DOHH2 (cell line): Measurements from ENCODE around the gene TEKT5.

Experiments
- H3F3A ChIP-seq: fragments of 200-600 bp; sonication (generic), shearing (Covaris generic); 2 replicates; pipeline ENCODE4 v1.6.0; 2016; ENCODE audit warnings: antibody characterized with exemption, mild to moderate bottlenecking; ENCODE audit not compliant: control insufficient read depth, insufficient read depth
- H3K27ac ChIP-seq: fragments of 200-600 bp; sonication (generic); 2 replicates; pipeline ENCODE4 v1.5.1; 2014; ENCODE audit warnings: low read depth, mild to moderate bottlenecking, low read length, moderate library complexity
- H3K27me3 ChIP-seq: fragments of 200-600 bp; sonication (generic); 2 replicates; pipeline ENCODE4 v1.6.1; 2014; ENCODE audit warnings: mild to moderate bottlenecking, low read length, mixed read lengths; ENCODE audit not compliant: control insufficient read depth
- H3K36me3 ChIP-seq: fragments of 200-600 bp; sonication (generic); 2 replicates; pipeline ENCODE4 v1.6.1; 2014; ENCODE audit warnings: mild to moderate bottlenecking, low read length, moderate library complexity, mixed read lengths; ENCODE audit not compliant: control insufficient read depth
- H3K4me1 ChIP-seq: fragments of 200-600 bp; sonication (generic); 2 replicates; pipeline ENCODE4 v1.6.1; 2014; ENCODE audit warnings: mild to moderate bottlenecking, low read length, mixed read lengths; ENCODE audit not compliant: control insufficient read depth
- H3K4me2 ChIP-seq: fragments of 200-600 bp; sonication (generic); 2 replicates; pipeline ENCODE4 v1.6.0; 2014; ENCODE audit warnings: mild to moderate bottlenecking, low read length, moderate library complexity
- H3K4me3 ChIP-seq: fragments of 200-600 bp; sonication (generic); 2 replicates; pipeline ENCODE4 v1.5.1; 2014; ENCODE audit warnings: mild to moderate bottlenecking, low read length, mixed read lengths
- H3K79me2 ChIP-seq: fragments of 200-600 bp; sonication (generic); 2 replicates; pipeline ENCODE4 v1.6.1; 2014; ENCODE audit warnings: mild to moderate bottlenecking, low read length, mixed read lengths; ENCODE audit not compliant: control insufficient read depth
- H3K9me2 ChIP-seq: fragments of 200-600 bp; sonication (generic); replicated peaks from 2 replicates; pipeline ENCODE4 v1.6.1; 2014; ENCODE audit warnings: mild to moderate bottlenecking, low read length, mixed read lengths; ENCODE audit not compliant: control insufficient read depth
- H3K9me3 ChIP-seq: fragments of 200-600 bp; sonication (generic); 2 replicates; pipeline ENCODE4 v1.6.1; 2014; ENCODE audit warnings: antibody characterized with exemption, low read length, mixed read lengths; ENCODE audit not compliant: control insufficient read depth, insufficient read depth
- H4K20me1 ChIP-seq: fragments of 200-600 bp; sonication (generic); 2 replicates; pipeline ENCODE4 v1.6.0; 2014; ENCODE audit warnings: low read depth, mild to moderate bottlenecking, antibody characterized with exemption, low read length, moderate library complexity; ENCODE audit not compliant: control insufficient read depth, insufficient read depth
- EZH2phosphoT487 ChIP-seq: fragments of 200-600 bp; sonication (generic); IDR thresholded peaks from 2 replicates; pipeline ENCODE4 v1.6.1; 2017; ENCODE audit warnings: borderline replicate concordance, mild to moderate bottlenecking, antibody characterized with exemption, low read length, moderate library complexity, mixed read lengths
- TF ChIP-seq, protein P1 (sequence below): fragments of 200-600 bp; sonication (generic); IDR thresholded peaks from one replicate; pipeline ENCODE4 v1.5.1; 2014; ENCODE audit warnings: antibody characterized with exemption, mild to moderate bottlenecking, low read depth, low read length; ENCODE audit not compliant: poor library complexity, severe bottlenecking

Gene TEKT5

GRCh38 chr16:10607157-10607556 lies 87.6 kb downstream of the TEKT5 start:
- Histone ChIP-seq H3K4me1 (no peaks in the 10 kb centered on the region), H3K79me2 (no peaks in the 10 kb centered on the region), H4K20me1 (no peaks in the 10 kb centered on the region), H3K4me3 (no peak overlapping the region), H3K36me3 (no peaks in the 10 kb centered on the region), H3K9me2 (no peaks in the 10 kb centered on the region), H3K27me3 (0 out of 2 replicates have a peak, but pooled peaks cover 2% of the 10 kb centered on the region), H3F3A (no peaks in the 10 kb centered on the region), H3K27ac (no peak overlapping the region), H3K9me3 (no peaks in the 10 kb centered on the region), H3K4me2 (no peak overlapping the region)
- TF ChIP-seq EZH2phosphoT487, result no peak
- TF ChIP-seq, protein P1, sequence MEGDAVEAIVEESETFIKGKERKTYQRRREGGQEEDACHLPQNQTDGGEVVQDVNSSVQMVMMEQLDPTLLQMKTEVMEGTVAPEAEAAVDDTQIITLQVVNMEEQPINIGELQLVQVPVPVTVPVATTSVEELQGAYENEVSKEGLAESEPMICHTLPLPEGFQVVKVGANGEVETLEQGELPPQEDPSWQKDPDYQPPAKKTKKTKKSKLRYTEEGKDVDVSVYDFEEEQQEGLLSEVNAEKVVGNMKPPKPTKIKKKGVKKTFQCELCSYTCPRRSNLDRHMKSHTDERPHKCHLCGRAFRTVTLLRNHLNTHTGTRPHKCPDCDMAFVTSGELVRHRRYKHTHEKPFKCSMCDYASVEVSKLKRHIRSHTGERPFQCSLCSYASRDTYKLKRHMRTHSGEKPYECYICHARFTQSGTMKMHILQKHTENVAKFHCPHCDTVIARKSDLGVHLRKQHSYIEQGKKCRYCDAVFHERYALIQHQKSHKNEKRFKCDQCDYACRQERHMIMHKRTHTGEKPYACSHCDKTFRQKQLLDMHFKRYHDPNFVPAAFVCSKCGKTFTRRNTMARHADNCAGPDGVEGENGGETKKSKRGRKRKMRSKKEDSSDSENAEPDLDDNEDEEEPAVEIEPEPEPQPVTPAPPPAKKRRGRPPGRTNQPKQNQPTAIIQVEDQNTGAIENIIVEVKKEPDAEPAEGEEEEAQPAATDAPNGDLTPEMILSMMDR, result no peak

DNA sequence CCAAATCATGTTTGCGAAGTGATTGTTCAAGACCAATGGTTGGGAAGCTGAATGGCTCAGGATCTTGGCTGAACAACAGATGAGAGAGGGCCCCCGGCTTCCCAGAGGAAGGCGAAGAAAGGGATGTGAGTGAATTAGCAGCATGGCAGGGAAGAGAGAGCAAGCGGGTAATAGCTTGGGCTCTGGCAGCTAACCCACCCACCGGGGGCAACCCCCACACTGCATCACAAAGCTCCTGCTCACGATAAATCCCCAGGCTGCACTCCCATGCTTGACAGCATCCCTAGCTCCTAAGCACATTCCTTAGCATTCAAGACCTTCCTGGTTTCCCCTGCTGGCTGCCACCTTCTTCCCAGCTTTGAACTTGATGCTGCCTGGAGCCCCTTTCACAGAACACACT lies 88.1 kb downstream of the TEKT5 start:
- Histone ChIP-seq H3F3A (no peaks in the 10 kb centered on the region), H3K4me3 (no peak overlapping the region), H3K4me2 (no peak overlapping the region), H4K20me1 (no peaks in the 10 kb centered on the region), H3K27ac (no peak overlapping the region), H3K4me1 (no peaks in the 10 kb centered on the region), H3K27me3 (peaks cover 2% of the 10 kb centered on the region; the same call in 1 of the 2 replicates), H3K36me3 (no peaks in the 10 kb centered on the region), H3K79me2 (no peaks in the 10 kb centered on the region), H3K9me2 (no peaks in the 10 kb centered on the region), H3K9me3 (no peaks in the 10 kb centered on the region)
- TF ChIP-seq, protein P1, result no peak
- no peak for TF ChIP-seq EZH2phosphoT487

DNA sequence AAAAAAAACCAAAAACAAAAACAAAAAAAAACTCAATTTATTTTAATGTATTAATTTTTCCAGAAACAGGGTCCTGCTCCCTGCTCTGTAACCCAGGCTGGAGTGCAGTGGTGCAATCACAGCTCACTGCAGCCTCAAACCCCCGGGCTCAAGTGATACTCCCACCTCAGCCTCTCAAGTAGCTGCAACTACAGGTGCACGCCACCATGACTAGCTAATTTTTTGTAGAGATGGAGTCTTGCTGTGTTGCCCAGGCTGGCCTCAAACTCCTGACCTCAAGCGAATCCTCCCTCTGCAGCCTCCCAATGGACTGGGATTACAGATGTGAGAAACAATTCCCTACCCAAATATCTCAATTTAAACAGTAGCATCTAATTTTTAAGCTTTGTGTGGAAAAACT lies 89.1 kb downstream of the TEKT5 start:
- Histone ChIP-seq H3K27me3 (peaks cover 11% of the 10 kb centered on the region), H3K79me2 (no peaks in the 10 kb centered on the region), H3K27ac (no peak overlapping the region), H3K9me2 (no peaks in the 10 kb centered on the region), H3K4me1 (no peaks in the 10 kb centered on the region), H3K4me2 (no peak overlapping the region), H3K36me3 (no peaks in the 10 kb centered on the region), H3K9me3 (no peaks in the 10 kb centered on the region), H4K20me1 (no peaks in the 10 kb centered on the region), H3F3A (no peaks in the 10 kb centered on the region), H3K4me3 (no peak overlapping the region)
- no peak for TF ChIP-seq EZH2phosphoT487
- TF ChIP-seq, protein P1, result no peak
